DMS 273 (cell line): ENCODE data around the gene KRTAP9-3.
"Not testable (repeated sequence)": the region's sequence is repeated elsewhere in the genome, so short reads cannot be mapped to it uniquely, and the experiment has no call there.

Experiments used
- DNase-seq: peaks from one replicate; lab custom pipeline; 2025; ENCODE audit not compliant: unreplicated experiment; lab: John Stamatoyannopoulos, UW

The KRTAP9-3 gene

DNA sequence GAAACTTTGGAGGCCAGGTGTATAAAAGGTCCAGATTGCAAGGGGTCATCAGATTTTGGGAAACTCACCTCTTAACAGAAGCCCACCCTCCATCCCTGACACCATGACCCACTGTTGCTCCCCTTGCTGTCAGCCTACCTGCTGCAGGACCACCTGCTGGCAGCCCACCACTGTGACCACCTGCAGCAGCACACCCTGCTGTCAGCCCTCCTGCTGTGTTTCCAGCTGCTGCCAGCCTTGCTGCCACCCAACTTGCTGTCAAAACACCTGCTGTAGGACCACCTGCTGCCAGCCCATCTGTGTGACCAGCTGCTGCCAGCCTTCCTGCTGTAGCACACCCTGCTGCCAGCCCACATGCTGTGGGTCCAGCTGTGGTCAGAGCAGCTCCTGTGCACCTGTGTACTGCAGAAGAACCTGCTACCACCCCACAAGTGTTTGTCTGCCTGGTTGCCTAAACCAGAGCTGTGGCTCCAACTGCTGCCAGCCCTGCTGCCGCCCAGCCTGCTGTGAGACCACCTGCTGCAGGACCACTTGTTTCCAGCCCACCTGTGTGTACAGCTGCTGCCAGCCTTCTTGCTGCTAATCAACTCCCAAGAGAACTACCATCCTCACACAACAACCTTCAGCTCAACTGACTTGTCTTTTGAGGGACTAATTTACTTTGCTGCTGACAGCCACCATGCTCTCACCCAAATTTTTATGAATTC, at the start of gene KRTAP9-3:
KRTAP9-3 (plus strand) TSS at position 51 of the 707 bp plus-strand sequence; CDS start at position 104, 53 bp downstream.
- DNase-seq: peak; percentile 15

DNA sequence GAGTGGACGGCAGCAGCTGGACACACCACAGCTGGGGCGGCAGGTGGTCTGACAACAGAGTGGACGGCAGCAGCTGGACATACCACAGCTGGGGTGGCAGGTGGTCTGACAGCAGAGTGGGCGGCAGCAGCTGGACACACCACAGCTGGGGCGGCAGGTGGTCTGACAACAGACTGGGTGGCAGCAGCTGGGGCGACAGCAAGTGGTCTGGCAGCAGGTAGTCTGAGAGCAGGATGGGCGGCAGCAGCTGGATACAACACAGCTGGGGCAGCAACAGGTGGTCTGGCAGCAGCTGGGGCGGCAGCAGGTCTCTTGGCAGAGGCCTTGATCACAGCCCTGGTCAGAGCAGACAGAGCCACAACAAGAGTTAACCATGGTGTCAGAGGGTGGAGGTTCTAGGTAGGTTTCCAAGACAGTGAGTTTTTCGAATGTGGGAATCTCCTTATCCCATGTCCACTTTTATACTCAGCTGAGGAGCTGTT, 47.7 kb upstream of the KRTAP9-3 start, which contains the start of gene KRTAP4-1:
KRTAP4-1 (minus strand) TSS at position 432 of the 482 bp plus-strand sequence; CDS start at position 375, 57 bp downstream.
- DNase-seq: peak; percentile 12

- no peak for DNase-seq
Measured at GRCh38 chr17:41185001-41185400, 47.2 kb upstream of the KRTAP9-3 start.

- peak; percentile 4 for DNase-seq
Measured at GRCh38 chr17:41186872-41187271, 45.4 kb upstream of the KRTAP9-3 start.

DNA sequence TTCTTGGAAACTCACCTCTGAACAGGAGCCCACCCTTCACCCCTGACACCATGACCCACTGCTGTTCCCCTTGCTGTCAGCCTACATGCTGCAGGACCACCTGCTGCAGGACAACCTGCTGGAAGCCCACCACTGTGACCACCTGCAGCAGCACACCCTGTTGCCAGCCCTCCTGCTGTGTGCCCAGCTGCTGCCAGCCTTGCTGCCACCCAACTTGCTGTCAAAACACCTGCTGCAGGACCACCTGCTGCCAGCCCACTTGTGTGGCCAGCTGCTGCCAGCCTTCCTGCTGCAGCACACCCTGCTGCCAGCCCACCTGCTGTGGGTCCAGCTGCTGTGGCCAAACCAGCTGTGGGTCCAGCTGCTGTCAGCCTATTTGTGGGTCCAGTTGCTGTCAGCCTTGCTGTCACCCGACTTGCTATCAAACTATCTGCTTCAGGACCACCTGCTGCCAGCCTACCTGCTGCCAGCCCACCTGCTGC, 42.4 kb upstream of the KRTAP9-3 start, which contains the start of gene KRTAP9-1:
KRTAP9-1 (plus strand) TSS at position 51 of the 482 bp plus-strand sequence; CDS start at position 51, 0 bp downstream.
- not testable (repeated sequence) for DNase-seq

DNA sequence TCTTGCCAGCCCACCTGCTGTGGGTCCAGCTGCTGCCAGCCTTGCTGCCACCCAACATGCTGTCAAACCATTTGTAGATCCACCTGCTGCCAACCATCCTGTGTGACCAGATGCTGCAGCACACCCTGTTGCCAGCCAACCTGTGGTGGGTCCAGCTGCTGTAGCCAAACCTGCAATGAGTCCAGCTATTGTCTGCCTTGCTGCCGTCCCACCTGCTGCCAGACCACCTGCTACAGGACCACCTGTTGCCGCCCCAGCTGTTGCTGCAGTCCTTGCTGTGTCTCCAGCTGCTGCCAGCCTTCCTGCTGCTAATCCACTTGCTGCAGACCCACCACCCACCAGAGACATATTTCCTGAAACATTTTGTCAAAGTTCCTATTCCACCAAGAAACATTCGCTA, 41.9 kb upstream of the KRTAP9-3 start:
- no peak for DNase-seq

DNA sequence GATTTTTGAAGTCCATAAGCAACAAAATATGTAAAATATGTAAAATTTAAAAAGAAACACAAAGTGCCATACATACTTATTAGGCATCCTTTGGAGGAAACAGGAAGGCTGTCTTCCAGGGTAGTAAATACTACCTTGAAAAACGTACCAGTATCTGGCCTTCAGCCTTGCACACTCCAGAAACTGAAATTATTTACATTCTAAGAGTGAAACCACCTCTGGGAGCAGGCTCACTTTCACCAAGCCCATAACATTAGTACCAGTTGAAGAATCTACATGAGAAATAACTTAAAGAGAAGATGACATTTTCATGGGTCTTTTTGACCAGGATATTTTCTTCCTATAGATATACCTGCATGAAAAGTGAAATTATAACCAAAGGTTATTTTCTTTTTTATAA, 36.2 kb upstream of the KRTAP9-3 start:
- no peak for DNase-seq

GRCh38 chr17:41199421-41200078, 32.7 kb upstream of the KRTAP9-3 start:
- no peak for DNase-seq

DNA sequence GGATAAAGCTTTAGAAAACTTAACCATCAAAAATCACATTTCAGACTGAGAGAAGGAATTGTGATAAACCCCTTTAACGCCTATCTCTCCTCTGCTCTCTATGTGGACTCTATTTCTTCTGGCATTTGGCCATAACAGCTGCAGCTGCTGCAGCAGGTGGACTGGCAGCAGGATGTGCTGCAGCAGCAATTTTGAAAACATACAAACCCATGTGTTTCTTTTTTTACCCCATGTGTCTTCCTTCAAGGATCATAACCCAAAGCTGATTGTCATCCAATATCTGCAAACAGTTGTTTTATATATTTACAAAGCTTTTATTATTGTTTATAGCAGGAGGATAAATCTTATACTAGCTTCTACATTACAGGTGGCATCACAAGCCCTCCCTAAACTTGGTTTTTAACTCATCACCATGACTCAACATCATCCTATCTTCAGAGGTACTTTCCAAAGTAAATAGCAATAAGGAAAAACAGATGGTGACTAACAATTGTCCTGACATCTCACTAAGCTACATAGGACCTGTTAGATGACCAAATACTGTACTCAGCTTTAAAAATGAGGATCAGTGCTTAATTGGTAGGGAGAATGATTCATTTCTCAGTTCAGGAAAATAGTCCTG, 20.3 kb upstream of the KRTAP9-3 start:
- DNase-seq: peak; percentile 12

GRCh38 chr17:41212524-41213169, 19.6 kb upstream of the KRTAP9-3 start:
- DNase-seq: peak; percentile 71

DNA sequence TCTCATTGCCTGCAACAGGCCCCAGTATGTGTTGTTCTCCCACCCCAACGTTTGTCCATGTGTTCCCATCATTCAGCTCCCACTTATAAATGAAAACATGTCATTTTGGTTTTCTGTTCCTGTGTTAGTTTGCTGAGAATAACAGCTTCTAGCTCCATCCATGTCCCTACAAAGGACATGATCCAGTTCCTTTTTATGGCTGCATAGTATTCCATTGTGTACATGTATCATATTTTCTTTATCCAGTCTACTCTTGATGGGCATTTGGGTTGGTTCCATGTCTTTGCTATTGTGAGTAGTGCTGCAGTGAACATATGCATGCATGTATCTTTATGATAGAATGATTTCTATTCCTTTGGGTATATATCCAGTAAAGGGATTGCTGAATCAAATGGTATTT, 16.6 kb upstream of the KRTAP9-3 start:
- no peak for DNase-seq

DNA sequence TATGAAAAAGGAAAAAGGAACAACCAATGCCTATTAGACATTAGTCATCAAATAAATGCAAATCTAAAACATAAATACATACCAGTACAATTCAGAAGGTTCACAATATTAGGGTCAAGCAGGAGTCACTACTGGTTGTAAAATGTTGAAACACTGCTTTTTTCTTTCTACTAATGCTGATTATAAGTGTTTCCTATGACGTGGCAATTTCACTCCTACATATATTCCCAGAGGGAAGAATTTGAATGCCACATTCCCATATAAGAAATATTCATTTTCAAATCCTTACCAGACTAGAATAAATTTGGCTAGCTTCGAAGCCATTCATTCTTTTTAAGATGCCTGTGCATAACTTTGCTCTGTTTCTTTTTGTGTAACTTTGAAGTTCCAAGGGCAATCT, 8.4 kb upstream of the KRTAP9-3 start:
- DNase-seq: no peak

DNA sequence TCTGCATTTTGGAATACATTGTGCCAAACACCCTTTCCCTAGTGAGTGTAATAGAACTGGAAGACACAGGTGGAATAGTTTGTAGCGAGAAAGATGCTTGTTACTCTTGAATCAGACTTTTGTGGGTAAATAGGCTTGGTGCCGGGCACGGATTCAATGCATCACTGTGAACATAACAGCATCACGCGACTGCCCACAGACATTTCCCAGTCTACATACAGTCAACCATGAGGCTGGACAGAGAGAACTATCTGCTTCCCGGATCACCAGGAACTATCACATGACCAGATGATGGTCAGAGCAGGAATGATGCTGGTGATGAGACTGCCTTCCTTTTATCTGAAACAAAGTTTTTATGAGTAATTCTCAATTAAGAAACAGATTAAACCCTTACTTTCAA, 6.2 kb upstream of the KRTAP9-3 start:
- DNase-seq: no peak

DNA sequence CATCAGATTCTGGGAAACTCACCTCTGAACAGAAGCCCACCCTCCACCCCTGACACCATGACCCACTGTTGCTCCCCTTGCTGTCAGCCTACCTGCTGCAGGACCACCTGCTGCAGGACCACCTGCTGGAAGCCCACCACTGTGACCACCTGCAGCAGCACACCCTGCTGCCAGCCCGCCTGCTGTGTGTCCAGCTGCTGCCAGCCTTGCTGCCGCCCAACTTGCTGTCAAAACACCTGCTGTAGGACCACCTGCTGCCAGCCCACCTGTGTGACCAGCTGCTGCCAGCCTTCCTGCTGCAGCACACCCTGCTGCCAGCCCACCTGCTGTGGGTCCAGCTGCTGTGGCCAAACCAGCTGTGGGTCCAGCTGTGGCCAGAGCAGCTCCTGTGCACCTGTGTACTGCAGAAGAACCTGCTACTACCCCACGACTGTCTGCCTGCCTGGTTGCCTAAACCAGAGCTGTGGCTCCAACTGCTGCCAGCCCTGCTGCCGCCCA, 5.6 kb upstream of the KRTAP9-3 start, which contains the start of gene KRTAP9-2:
KRTAP9-2 (plus strand) TSS at position 51 of the 498 bp plus-strand sequence; CDS start at position 58, 7 bp downstream.
- DNase-seq: not testable (repeated sequence)

DNA sequence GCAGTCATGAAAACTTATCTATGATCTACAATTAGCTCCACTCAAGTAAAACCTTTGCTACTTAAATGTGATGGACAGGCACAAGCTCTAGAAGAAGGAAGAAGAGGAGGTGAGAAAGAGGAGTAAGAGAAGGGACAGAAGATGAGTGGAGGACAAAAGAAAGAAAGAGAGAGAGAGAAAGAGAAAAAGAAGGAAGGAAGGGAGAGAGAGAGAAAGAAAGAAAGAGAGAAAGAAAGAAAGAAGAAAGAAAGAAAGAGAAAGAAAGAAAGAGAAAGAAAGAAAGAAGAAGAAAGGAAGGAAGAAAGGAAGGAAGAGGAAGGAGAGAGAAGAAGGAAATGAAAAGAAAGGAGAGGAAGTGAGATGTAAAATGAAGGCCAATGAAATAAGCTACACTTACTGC, 2.2 kb upstream of the KRTAP9-3 start:
- DNase-seq: no peak

DNA sequence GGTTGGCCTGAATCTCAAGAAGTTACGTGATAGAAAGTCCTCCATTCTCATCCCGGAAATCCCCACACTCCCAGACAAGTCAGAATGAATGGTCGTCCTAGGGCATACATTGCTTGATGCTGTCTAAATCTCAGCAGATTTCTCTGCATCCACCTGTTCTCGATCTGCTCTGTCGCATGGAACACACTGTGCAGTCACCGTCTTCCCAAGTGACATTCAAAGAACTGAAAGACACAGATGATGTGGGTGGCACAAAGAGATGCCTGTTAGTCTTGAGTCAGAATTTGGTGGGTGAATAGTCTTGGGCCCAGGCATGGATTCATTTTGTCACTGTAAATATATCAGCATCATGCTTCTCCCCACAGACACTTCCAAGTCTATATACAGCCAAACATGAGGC, 518 bp upstream of the KRTAP9-3 start:
- no peak for DNase-seq

DNA sequence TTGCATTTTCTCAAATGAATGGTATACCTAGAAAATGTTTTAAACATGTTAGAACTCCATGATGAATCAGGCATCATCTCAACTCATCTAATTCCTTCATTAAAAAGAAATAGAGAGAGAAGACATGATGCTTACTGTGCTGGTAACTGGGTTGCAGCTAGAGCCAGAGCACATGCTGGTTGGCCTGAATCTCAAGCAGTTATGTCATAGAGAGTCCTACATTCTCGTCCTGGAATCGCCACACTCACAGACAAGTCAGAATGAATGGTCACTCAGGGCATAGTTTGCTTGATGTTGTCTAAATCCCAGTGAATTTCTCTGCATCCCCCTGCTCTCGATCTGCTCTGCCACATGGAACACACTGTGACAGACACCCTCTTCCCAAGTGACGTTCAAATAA, 4.9 kb downstream of the KRTAP9-3 start:
- not testable (repeated sequence) for DNase-seq

DNA sequence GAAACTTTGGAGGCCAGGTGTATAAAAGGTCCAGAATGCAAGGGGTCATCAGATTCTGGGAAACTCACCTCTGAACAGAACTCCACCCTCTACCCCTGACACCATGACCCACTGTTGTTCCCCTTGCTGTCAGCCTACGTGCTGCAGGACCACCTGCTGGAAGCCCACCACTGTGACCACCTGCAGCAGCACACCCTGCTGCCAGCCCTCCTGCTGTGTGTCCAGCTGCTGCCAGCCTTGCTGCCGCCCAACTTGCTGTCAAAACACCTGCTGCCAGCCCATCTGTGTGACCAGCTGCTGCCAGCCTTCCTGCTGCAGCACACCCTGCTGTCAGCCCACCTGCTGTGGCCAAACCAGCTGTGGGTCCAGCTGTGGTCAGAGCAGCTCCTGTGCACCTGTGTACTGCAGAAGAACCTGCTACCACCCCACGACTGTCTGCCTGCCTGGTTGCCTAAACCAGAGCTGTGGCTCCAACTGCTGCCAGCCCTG, 5.7 kb downstream of the KRTAP9-3 start, which contains the start of gene KRTAP9-8:
KRTAP9-8 (plus strand) TSS at position 51 of the 489 bp plus-strand sequence; CDS start at position 104, 53 bp downstream.
- not testable (repeated sequence) for DNase-seq

DNA sequence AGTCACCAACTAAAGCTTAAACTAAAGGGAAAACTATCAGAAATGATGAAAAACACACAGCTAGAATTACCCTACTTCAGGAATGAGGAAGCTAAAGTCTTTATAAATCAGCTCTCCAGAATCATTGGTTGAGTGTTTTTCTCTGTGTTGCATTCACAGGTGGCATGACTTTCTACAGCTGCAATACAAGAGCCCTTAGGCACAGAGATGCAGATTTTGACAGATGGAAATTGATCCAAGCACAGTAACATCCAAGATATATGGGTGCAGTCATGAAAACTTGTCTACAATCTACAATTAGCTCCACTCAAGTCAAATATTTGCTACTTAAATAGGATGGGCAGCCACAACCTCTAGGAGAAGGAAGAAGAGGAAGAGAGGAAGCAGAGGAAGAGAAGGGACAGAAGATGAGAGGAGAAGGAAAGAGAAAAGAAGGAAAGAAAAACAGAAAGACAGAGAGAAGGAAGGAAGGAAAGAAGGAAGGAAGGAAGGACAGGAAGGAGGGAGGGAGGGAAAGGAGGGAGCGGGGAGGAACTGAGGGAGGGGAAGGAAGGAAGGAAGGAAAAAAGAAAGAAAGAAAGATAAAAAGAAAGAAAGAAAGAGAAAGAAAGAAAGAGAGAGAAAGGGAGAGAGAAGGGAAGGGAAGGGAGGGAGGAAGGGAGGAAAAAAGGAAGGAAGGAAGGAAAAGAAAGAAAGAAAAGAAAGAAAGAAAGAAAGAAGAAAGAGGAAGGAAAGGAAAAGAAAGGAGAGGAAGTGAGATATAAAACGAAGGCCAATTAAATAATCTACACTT, 14.9 kb downstream of the KRTAP9-3 start:
- not testable (repeated sequence) for DNase-seq
